Measurements from ENCODE around the gene IL17B.
"Not testable (repeated sequence)": the region's sequence is repeated elsewhere in the genome, so short reads cannot be mapped to it uniquely, and the experiment has no call there.

Gene IL17B

DNA sequence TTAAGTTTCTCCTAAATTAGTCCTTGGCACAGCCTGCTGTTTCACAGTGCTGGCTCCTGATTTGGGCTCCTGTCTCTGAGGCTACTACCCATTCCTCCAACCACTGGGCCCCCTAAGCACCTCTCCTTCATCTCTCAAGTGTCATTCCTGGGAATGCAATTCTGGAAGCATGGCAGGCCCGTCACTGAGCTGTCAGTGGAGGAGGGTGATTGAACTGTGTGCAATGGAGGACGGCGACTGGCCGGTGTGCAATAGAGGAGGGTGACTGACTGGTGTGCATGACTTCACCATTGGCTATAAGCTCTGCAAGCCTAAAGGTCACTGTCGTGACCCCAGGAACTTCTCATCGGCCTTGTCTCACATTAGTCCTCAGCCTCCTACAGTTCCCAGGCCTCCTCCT, 12.4 kb upstream of the IL17B start:
- Histone ChIP-seq H3K4me1 (ENCODE audit: insufficient read depth, poor library complexity, severe bottlenecking) (no peaks in the 10 kb centered on the region), H3K27me3 (ENCODE audit: insufficient read depth, poor library complexity, severe bottlenecking) (no peaks in the 10 kb centered on the region), H3K4me3 (ENCODE audit: severe bottlenecking) (no peak overlapping the region), H3K36me3 (ENCODE audit: low read depth) (no peaks in the 10 kb centered on the region), H3K27ac (ENCODE audit: poor library complexity, severe bottlenecking) (no peak overlapping the region), H3K9me3 (ENCODE audit: severe bottlenecking) (no peaks in the 10 kb centered on the region)
- TF ChIP-seq CTCF (IDR thresholded peaks at IDR 0.05; ENCODE audit: poor library complexity, severe bottlenecking): no peak
- ATAC-seq (ENCODE audit: low read depth) (no peak), DNase-seq (ENCODE audit: low spot score) (no peak)

- ATAC-seq (ENCODE audit: low read depth); H3K4me3 ChIP-seq (ENCODE audit: severe bottlenecking); H3K27me3 ChIP-seq (ENCODE audit: insufficient read depth, poor library complexity, severe bottlenecking); H3K27ac ChIP-seq (ENCODE audit: poor library complexity, severe bottlenecking); H3K9me3 ChIP-seq (ENCODE audit: severe bottlenecking); DNase-seq (ENCODE audit: low spot score); H3K36me3 ChIP-seq (ENCODE audit: low read depth); H3K4me1 ChIP-seq (ENCODE audit: insufficient read depth, poor library complexity, severe bottlenecking): not testable (repeated sequence)
Observed at GRCh38 chr5:149391076-149391475, 12.0 kb upstream of the IL17B start.

- TF ChIP-seq CTCF (IDR thresholded peaks at IDR 0.05; ENCODE audit: poor library complexity, severe bottlenecking): no peak
- DNase-seq (ENCODE audit: low spot score) (no peak), ATAC-seq (ENCODE audit: low read depth) (no peak)
- Histone ChIP-seq H3K4me3 (ENCODE audit: severe bottlenecking) (no peak overlapping the region), H3K4me1 (ENCODE audit: insufficient read depth, poor library complexity, severe bottlenecking) (no peaks in the 10 kb centered on the region), H3K36me3 (ENCODE audit: low read depth) (no peaks in the 10 kb centered on the region), H3K9me3 (ENCODE audit: severe bottlenecking) (no peaks in the 10 kb centered on the region), H3K27ac (ENCODE audit: poor library complexity, severe bottlenecking) (no peak overlapping the region), H3K27me3 (ENCODE audit: insufficient read depth, poor library complexity, severe bottlenecking) (no peaks in the 10 kb centered on the region)
Observed at GRCh38 chr5:149389552-149390495, 10.7 kb upstream of the IL17B start.

DNA sequence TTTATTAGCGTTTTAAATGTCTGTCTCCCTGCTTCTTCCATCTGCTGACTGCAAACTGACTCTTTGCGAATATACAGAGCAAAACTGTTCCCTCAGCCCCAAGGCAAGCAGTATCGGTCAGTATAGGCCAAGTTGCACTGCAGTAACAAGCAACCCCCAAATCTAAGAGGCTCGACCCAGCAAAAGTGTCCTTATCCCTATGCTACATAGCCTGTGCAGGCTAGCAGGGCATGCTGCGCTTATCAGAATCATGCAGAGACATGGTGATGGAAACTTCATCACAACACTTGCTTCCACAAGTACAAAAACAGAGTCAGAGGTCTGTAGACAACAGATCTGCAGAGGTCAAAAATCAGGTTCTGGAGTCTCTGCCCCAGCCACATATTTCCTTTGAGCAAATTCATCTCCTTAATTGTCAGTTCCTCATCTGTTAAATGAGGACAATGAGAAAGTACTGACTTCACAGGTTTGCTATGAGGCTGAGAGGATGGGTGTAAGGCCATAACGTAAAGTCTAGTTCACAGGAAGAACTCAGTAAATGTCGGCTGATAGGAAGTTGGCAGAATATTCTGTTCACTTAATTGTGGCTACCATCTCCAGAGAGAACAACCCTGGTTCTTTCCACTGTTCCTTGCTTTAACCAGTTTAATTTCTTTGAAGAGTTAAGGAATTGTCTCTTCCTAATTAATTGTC, 9.6 kb upstream of the IL17B start:
- H3K27ac ChIP-seq (ENCODE audit: poor library complexity, severe bottlenecking): no peak overlapping the region
- DNase-seq (ENCODE audit: low spot score) (no peak), ATAC-seq (ENCODE audit: low read depth) (no peak)
- no peaks in the 10 kb centered on the region for H3K36me3 ChIP-seq (ENCODE audit: low read depth)
- no peaks in the 10 kb centered on the region for H3K27me3 ChIP-seq (ENCODE audit: insufficient read depth, poor library complexity, severe bottlenecking)
- TF ChIP-seq CTCF (IDR thresholded peaks at IDR 0.05; ENCODE audit: poor library complexity, severe bottlenecking): no peak
- H3K9me3 ChIP-seq (ENCODE audit: severe bottlenecking): no peaks in the 10 kb centered on the region
- H3K4me1 ChIP-seq (ENCODE audit: insufficient read depth, poor library complexity, severe bottlenecking): no peaks in the 10 kb centered on the region
- no peak overlapping the region for H3K4me3 ChIP-seq (ENCODE audit: severe bottlenecking)

GRCh38 chr5:149387982-149388381, 8.9 kb upstream of the IL17B start:
- Histone ChIP-seq H3K36me3 (ENCODE audit: low read depth) (no peaks in the 10 kb centered on the region), H3K9me3 (ENCODE audit: severe bottlenecking) (no peaks in the 10 kb centered on the region), H3K4me3 (ENCODE audit: severe bottlenecking) (no peak overlapping the region), H3K27me3 (ENCODE audit: insufficient read depth, poor library complexity, severe bottlenecking) (no peaks in the 10 kb centered on the region), H3K27ac (ENCODE audit: poor library complexity, severe bottlenecking) (no peak overlapping the region), H3K4me1 (ENCODE audit: insufficient read depth, poor library complexity, severe bottlenecking) (no peaks in the 10 kb centered on the region)
- DNase-seq (ENCODE audit: low spot score) (no peak), ATAC-seq (ENCODE audit: low read depth) (no peak)
- no peak for TF ChIP-seq CTCF (IDR thresholded peaks at IDR 0.05; ENCODE audit: poor library complexity, severe bottlenecking)

Measured in RWPE2 (cell line).